Measurements from ENCODE around the gene ABHD2.
"Not testable (repeated sequence)": the region's sequence is repeated elsewhere in the genome, so short reads cannot be mapped to it uniquely, and the experiment has no call there.

Gene ABHD2

DNA sequence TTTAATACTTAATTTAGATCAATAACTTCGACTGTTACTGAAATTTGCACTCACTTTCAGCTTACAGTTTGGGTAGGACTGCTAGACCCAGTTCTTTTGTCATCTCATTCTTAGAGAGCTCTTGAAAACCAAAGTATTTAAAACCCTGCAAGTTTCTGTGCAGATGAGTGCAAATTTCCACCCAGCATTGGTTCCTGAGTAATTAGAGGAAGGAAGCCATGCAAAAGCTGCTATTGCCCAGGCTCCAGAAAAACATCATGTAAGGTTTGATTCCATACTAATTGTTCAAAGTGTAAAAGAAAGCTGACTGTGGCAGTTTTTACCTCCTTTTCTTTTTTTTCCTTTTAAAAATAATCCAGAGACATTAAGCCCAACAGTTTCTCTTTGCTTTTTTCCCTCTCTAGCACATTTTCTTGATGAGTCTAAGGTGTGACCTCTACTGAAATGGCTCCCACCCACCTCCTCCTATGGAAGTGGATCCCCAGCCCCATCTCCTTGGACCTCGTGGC is 30.3 kb downstream of the ABHD2 start:
- H4K20me1 ChIP-seq (ENCODE audit: control insufficient read depth, insufficient read depth, low read depth, low read length) = no peaks in the 10 kb centered on the region
- H3K4me1 ChIP-seq (ENCODE audit: control insufficient read depth, low read length) = no peaks in the 10 kb centered on the region; the same call in 1 of the 2 replicates
- H3K27ac ChIP-seq (ENCODE audit: low read depth, low read length) = no peak overlapping the region
- no peak for TF ChIP-seq EZH2phosphoT487 (IDR thresholded peaks at IDR 0.05; ENCODE audit: borderline replicate concordance, low read length)
- no peak for TF ChIP-seq CTCF (IDR thresholded peaks at IDR 0.05; ENCODE audit: low read depth, low read length, poor library complexity, severe bottlenecking)
- no peaks in the 10 kb centered on the region for H3K9me2 ChIP-seq (replicated peaks; ENCODE audit: control insufficient read depth, low read length)
- no peaks in the 10 kb centered on the region for H3K9me3 ChIP-seq (ENCODE audit: control insufficient read depth, insufficient read depth, low read length)
- H3K4me2 ChIP-seq (ENCODE audit: low read length) = no peak overlapping the region
- no peaks in the 10 kb centered on the region for H3K27me3 ChIP-seq (ENCODE audit: control insufficient read depth, low read length)
- H3K79me2 ChIP-seq (ENCODE audit: control insufficient read depth, low read length) = no peaks in the 10 kb centered on the region
- peaks cover 7% of the 10 kb centered on the region for H3K36me3 ChIP-seq (ENCODE audit: control insufficient read depth, low read length)
- H3K4me3 ChIP-seq (ENCODE audit: low read length) = no peak overlapping the region
- no peaks in the 10 kb centered on the region for H3F3A ChIP-seq (ENCODE audit: control insufficient read depth, insufficient read depth)

GRCh38 chr15:89119489-89120478 is 31.5 kb downstream of the ABHD2 start:
- Histone ChIP-seq H3K79me2 (ENCODE audit: control insufficient read depth, low read length) (no peaks in the 10 kb centered on the region), H4K20me1 (ENCODE audit: control insufficient read depth, insufficient read depth, low read depth, low read length) (no peaks in the 10 kb centered on the region), H3F3A (ENCODE audit: control insufficient read depth, insufficient read depth) (no peaks in the 10 kb centered on the region), H3K9me2 (replicated peaks; ENCODE audit: control insufficient read depth, low read length) (no peaks in the 10 kb centered on the region), H3K4me1 (ENCODE audit: control insufficient read depth, low read length) (peaks cover 7% of the 10 kb centered on the region), H3K9me3 (ENCODE audit: control insufficient read depth, insufficient read depth, low read length) (no peaks in the 10 kb centered on the region), H3K4me2 (ENCODE audit: low read length) (no peak overlapping the region), H3K4me3 (ENCODE audit: low read length) (no peak overlapping the region), H3K27me3 (ENCODE audit: control insufficient read depth, low read length) (no peaks in the 10 kb centered on the region), H3K36me3 (ENCODE audit: control insufficient read depth, low read length) (peaks cover 7% of the 10 kb centered on the region), H3K27ac (ENCODE audit: low read depth, low read length) (no peak overlapping the region)
- TF ChIP-seq EZH2phosphoT487 (IDR thresholded peaks at IDR 0.05; ENCODE audit: borderline replicate concordance, low read length) (no peak), CTCF (IDR thresholded peaks at IDR 0.05; ENCODE audit: low read depth, low read length, poor library complexity, severe bottlenecking) (no peak)

- H3K27me3 ChIP-seq (ENCODE audit: control insufficient read depth, low read length); H3K9me2 ChIP-seq (replicated peaks; ENCODE audit: control insufficient read depth, low read length); H3K9me3 ChIP-seq (ENCODE audit: control insufficient read depth, insufficient read depth, low read length); H3K36me3 ChIP-seq (ENCODE audit: control insufficient read depth, low read length); H3K4me2 ChIP-seq (ENCODE audit: low read length); H3K27ac ChIP-seq (ENCODE audit: low read depth, low read length); H3K79me2 ChIP-seq (ENCODE audit: control insufficient read depth, low read length); H3F3A ChIP-seq (ENCODE audit: control insufficient read depth, insufficient read depth); H4K20me1 ChIP-seq (ENCODE audit: control insufficient read depth, insufficient read depth, low read depth, low read length); H3K4me3 ChIP-seq (ENCODE audit: low read length); H3K4me1 ChIP-seq (ENCODE audit: control insufficient read depth, low read length): not testable (repeated sequence)
Measured at GRCh38 chr15:89120479-89121000, 32.3 kb downstream of the ABHD2 start.

GRCh38 chr15:89121414-89121813 is 33.2 kb downstream of the ABHD2 start:
- no peaks in the 10 kb centered on the region for H3K79me2 ChIP-seq (ENCODE audit: control insufficient read depth, low read length)
- H3K27ac ChIP-seq (ENCODE audit: low read depth, low read length) = no peak overlapping the region
- no peak overlapping the region for H3K4me3 ChIP-seq (ENCODE audit: low read length)
- no peaks in the 10 kb centered on the region for H3K9me2 ChIP-seq (replicated peaks; ENCODE audit: control insufficient read depth, low read length)
- H3K36me3 ChIP-seq (ENCODE audit: control insufficient read depth, low read length) = peaks cover 6% of the 10 kb centered on the region
- H3K4me2 ChIP-seq (ENCODE audit: low read length) = no peak overlapping the region
- H3K4me1 ChIP-seq (ENCODE audit: control insufficient read depth, low read length) = peaks cover 7% of the 10 kb centered on the region
- H4K20me1 ChIP-seq (ENCODE audit: control insufficient read depth, insufficient read depth, low read depth, low read length) = no peaks in the 10 kb centered on the region
- H3F3A ChIP-seq (ENCODE audit: control insufficient read depth, insufficient read depth) = no peaks in the 10 kb centered on the region
- no peak for TF ChIP-seq CTCF (IDR thresholded peaks at IDR 0.05; ENCODE audit: low read depth, low read length, poor library complexity, severe bottlenecking)
- TF ChIP-seq EZH2phosphoT487 (IDR thresholded peaks at IDR 0.05; ENCODE audit: borderline replicate concordance, low read length) = no peak
- H3K9me3 ChIP-seq (ENCODE audit: control insufficient read depth, insufficient read depth, low read length) = no peaks in the 10 kb centered on the region
- no peaks in the 10 kb centered on the region for H3K27me3 ChIP-seq (ENCODE audit: control insufficient read depth, low read length)

All from DOHH2 (cell line).